GM10248 (cell line): ENCODE measurements around the gene HRH1.

ENCODE experiments used
- CTCF ChIA-PET: fragments of 300-600 bp; sonication (Branson Sonifier 250); formaldehyde crosslinking; extraction: SDS; loops from one replicate; lab custom pipeline; 2021; ENCODE audit warnings: antibody characterized with exemption; lab: Yijun Ruan, JAX
- POLR2A ChIA-PET: fragments of 350-650 bp; sonication (Branson Sonifier 250); formaldehyde crosslinking; extraction: SDS; loops from one replicate; lab custom pipeline; 2020; ENCODE audit warnings: antibody characterized with exemption; lab: Yijun Ruan, JAX
- DNase-seq: peaks from one replicate; pipeline ENCODE4 v3.0.0; 2012; ENCODE audit errors: extremely low spot score
- TF ChIP-seq, protein P1 (sequence below): IDR thresholded peaks from 2 replicates; pipeline ENCODE4 v1.5.1; 2012; ENCODE audit warnings: mild to moderate bottlenecking, low read depth; ENCODE audit errors: extremely low read depth, missing control alignments, control extremely low read depth

The HRH1 gene

DNA sequence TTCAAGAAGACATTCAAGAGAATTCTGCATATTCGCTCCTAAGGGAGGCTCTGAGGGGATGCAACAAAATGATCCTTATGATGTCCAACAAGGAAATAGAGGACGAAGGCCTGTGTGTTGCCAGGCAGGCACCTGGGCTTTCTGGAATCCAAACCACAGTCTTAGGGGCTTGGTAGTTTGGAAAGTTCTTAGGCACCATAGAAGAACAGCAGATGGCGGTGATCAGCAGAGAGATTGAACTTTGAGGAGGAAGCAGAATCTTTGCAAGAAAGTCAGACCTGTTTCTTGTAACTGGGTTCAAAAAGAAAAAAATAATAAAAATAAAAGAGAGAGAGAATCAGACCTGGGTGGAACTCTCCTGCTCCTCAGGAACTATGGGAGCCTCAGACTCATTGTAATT is 106.2 kb downstream of the HRH1 start:
- ChIA-PET CTCF (interaction anchor here (0.8 to 1.6 kb wide), 6 partner anchors 11 to 79 kb away, joined by 3 to 8 read pairs (median 4); partner anchors contain the start of gene ATG7), POLR2A (no interaction called here)
- no peak for DNase-seq
- TF ChIP-seq, protein P1, sequence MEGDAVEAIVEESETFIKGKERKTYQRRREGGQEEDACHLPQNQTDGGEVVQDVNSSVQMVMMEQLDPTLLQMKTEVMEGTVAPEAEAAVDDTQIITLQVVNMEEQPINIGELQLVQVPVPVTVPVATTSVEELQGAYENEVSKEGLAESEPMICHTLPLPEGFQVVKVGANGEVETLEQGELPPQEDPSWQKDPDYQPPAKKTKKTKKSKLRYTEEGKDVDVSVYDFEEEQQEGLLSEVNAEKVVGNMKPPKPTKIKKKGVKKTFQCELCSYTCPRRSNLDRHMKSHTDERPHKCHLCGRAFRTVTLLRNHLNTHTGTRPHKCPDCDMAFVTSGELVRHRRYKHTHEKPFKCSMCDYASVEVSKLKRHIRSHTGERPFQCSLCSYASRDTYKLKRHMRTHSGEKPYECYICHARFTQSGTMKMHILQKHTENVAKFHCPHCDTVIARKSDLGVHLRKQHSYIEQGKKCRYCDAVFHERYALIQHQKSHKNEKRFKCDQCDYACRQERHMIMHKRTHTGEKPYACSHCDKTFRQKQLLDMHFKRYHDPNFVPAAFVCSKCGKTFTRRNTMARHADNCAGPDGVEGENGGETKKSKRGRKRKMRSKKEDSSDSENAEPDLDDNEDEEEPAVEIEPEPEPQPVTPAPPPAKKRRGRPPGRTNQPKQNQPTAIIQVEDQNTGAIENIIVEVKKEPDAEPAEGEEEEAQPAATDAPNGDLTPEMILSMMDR: peak; percentile 16

DNA sequence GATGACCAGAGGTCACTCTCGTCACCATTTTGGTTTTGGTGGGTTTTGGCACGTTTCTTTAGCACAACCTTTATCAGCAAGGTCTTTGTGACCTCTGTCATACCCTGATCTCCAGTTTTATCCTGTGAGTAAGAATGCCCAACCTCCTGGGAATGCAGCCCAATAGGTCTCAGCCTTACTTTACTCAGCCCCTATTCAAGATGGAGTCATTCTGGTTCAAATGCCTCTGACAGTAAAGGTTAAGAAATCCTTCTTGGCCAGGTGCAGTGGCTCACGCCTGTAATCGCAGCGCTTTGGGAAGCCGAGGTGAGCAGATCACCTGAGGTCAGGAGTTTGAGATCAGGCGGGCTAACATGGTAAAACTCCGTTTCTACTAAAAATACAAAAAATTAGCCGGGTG is 114.7 kb downstream of the HRH1 start:
- DNase-seq: no peak
- POLR2A ChIA-PET: interaction anchor here (0.7 kb wide), 1 partner anchor 388 kb away, joined by 4 read pairs; no protein-coding TSS in a partner anchor
- CTCF ChIA-PET: no interaction called here
- TF ChIP-seq, protein P1: no peak

DNA sequence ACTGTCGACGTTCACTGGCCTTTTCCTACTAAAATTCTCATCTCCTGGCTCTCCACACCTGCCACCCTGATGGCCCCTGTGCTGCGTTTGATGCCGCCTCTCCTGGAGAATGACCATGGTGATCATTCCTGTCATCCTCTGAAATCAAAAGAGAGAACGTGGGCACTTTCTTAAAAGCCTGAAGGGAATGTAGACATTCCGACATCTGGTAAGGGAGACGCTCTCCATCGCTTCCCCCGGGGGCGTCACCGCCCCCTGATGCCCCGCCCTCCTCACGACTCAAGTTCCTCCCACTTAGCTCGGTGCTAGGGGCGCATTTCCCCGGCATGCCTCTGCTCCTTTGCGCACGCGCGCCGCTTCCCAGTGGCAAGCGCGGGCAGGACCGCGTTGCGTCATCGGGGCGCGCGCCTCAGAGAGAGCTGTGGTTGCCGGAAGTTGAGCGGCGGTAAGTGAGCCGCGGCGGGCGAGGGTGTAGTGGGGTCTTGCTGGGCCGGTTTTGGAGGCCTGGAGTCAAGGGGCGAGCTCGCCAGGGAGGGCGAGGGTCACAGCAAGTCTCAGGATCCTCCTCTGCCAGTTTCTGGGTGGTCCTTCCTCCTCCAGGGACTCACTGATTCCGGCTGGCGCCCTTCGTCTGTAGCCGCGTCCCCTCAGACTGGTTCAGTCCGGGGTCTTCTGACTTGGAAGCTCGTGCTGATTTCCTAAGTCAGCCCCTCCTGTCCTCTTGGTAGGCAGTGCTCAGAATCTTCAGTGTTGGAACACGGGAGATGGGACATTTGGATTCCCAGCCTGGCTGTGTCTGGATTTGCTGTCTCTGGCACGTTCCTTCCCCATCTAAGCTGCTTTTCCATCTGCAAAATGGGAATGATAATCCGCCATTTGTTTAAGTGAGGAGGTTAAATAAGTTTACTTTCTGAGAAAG is 118.0 kb downstream of the HRH1 start, which contains the start of gene ATG7:
Gene ATG7, plus strand, starts transcription at position 412 of the 919 bp plus-strand sequence. CDS start 26,299 bp downstream, outside the sequence.
- POLR2A ChIA-PET: interaction anchor here (1.1 kb wide), 1 partner anchor 16 kb away, joined by 8 read pairs; no protein-coding TSS in a partner anchor
- DNase-seq: peak; percentile 98
- CTCF ChIA-PET: interaction anchor here (1.0 to 3.5 kb wide), 7 partner anchors 11 to 62 kb away, joined by 3 to 39 read pairs (median 3); no protein-coding TSS in a partner anchor
- TF ChIP-seq, protein P1: no peak

DNA sequence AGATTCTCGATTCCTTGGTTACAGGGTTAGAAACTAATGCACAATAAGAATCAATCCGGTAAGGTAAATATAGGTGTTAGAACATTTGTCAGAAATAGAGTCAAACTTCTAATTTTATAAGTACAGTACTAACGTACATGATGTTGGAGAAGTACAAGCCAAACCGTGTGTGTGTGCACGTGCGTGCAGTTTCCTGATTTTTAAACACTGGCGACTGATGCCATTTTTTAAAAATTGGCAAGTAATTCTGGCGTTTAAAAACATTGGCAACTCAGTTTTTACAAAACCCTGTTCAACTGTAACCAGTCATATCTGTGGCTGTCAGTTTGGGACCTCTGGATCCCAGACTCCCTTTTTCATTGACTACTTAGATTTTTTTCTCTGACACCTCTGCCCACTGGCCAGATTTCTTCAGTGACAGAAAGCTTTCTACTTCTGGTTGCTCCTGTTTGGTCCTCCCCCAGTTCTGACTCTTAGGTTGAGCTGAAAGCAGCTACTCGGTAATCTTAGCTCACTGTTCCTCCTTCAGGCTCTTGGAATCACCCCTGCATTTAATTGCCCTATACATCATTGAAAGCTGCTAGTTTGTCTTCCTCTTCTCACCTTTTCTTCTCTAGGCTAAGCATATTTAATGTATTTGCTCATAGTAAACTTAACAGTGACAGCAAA is 118.7 kb downstream of the HRH1 start:
- CTCF ChIA-PET: interaction anchor here (1.1 to 3.5 kb wide), 4 partner anchors 11 to 62 kb away, joined by 3 to 39 read pairs (median 6); no protein-coding TSS in a partner anchor
- DNase-seq: no peak
- POLR2A ChIA-PET: no interaction called here
- TF ChIP-seq, protein P1: no peak

DNA sequence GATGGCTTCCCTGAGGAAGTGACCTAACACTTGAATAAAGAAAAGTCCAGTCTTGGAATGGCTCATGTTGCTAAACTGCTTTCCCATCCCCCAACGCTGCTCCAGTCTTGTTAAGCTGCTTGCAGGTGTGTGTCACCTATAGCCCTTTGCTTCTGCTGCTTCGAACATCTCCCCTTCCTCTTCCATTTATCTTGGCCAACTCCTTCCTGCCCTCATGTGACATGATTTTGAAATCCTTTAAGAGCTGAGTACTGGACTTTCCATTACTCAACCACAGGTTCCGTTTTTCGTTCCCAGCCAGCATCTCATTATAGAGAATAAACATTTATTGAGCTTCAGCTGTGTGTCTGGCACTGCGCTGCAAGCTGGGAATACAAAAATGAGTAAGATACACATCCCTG is 119.6 kb downstream of the HRH1 start:
- ChIA-PET POLR2A (interaction anchor here (0.6 kb wide), 1 partner anchor 367 kb away, joined by 5 read pairs; no protein-coding TSS in a partner anchor), CTCF (interaction anchor here (3.5 kb wide), 1 partner anchor 14 kb away, joined by 39 read pairs; no protein-coding TSS in a partner anchor)
- TF ChIP-seq, protein P1: no peak
- DNase-seq: no peak

DNA sequence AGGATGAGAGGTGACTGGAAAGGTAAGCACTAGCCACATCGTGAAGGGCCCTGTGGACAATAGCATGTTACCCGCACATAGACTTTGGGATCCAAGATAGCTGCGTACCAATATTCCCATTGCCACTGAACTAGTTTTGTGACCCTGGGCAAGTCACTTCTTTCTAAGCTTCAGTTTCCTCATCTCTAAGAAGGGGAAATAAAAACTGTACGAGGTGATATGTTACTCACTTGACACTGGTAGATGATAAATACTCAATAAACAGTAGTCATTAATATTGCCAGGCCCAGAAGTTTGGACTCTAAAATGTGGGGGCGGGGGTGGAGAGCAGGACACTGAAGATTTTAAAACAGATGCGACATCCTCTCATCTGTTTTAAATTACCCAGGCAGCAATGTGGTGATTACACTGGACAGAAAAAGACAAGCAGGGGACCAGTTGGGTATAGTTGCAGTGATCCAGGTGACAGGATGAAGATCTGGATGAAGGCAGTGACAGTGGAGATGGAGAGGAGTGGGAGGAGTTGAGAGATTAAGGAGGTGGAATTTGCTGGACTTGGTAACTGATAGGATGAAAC is 120.4 kb downstream of the HRH1 start:
- CTCF ChIA-PET: interaction anchor here (3.5 kb wide), 1 partner anchor 14 kb away, joined by 39 read pairs; no protein-coding TSS in a partner anchor
- POLR2A ChIA-PET: interaction anchor here (0.6 kb wide), 1 partner anchor 366 kb away, joined by 5 read pairs; no protein-coding TSS in a partner anchor
- TF ChIP-seq, protein P1: no peak
- DNase-seq: no peak
